ENCODE results near the gene PHF5A.

- no peak for TF ChIP-seq TAF1 (IDR thresholded peaks at IDR 0.05; ENCODE audit: low read depth, low read length)
- no peak for TF ChIP-seq POLR2A (IDR thresholded peaks at IDR 0.05; ENCODE audit: low read depth, low read length)
- no peak for TF ChIP-seq POLR2AphosphoS5 (IDR thresholded peaks at IDR 0.05; ENCODE audit: low read depth, low read length)
- no peak for TF ChIP-seq SPI1 (IDR thresholded peaks at IDR 0.05; ENCODE audit: low read depth, low read length)
- no peak for TF ChIP-seq POU2F2 (IDR thresholded peaks at IDR 0.05; ENCODE audit: low read depth, low read length)
- no peak for TF ChIP-seq PAX5 (IDR thresholded peaks at IDR 0.05; ENCODE audit: insufficient read depth, low read length, severe bottlenecking)
Measured at GRCh38 chr22:41410311-41410751, 58.2 kb downstream of the PHF5A start.

Measured in GM12891 (cell line).